Measurements from ENCODE around the gene E2F3.
A peak's percentile ranks its signal among the peaks of the same experiment; 100 is the strongest.

E2F3 gene

GRCh38 chr6:20401205-20402091 is at the start of gene E2F3:
TSS of gene E2F3 (plus strand) at chr6:20401879. CDS start at chr6:20402233, 354 bp downstream.
- DNase-seq (ENCODE audit: low read depth in 2 of 2) = peak; percentile 98 to 100

DNA sequence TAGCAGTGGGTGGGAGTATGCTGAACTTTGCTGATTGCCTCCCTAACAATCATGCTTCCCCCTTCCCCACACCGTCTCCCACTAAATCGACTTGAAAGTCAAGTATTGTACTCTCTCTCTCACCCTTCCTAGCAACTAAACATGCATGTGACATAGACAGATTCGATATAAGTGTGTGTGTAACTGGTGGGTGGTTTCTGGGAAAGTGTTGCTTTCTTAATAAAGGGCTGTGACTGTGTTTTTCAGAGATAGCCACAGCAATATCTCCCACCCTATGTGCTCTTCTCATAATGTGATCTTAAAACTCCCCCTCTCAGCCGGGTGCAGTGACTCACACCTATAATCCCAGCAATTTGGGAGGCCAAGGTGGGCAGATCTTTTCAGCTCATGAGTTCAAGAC is 49.3 kb upstream of the E2F3 start:
- DNase-seq (ENCODE audit: low read depth in 2 of 2) = no peak

DNA sequence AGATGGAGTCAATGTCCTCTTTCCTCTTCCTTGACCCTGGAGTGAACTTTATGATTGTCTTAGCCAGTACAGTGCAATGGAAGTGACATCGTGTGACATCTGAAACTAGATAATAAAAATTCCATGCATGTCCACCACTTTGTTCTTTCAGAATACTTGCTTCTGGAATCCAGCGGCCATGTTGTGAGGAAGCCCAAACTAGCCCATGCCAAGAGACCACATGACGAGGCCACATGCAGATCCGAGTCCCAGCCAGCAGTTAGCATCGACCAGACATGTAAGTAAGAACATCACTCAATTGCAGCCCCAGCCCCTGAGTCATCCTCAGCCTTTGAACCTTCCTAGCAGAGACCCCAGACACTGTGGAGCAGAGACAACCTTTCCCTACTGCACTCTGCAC is 48.5 kb upstream of the E2F3 start:
- DNase-seq (ENCODE audit: low read depth in 2 of 2) = no peak

DNA sequence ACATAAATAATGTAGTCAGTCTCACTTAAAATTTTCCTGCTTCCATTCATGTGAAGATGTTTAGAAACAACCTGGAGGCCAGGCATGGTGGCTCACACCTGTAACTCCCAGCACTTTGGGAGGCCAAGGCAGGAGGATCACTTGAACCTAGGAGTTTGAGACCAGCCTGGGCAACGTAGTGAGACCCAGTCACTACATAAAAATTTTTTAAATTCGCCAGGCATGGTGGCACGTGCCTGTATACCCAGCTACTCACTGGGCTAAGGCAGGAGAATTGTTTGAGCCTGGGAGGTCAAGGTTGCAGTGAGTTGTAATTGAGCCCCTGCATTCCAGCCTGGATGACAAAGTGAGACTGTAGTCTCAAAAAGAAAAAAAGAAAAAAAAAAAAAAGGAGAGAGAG is 47.3 kb upstream of the E2F3 start:
- no peak for DNase-seq (ENCODE audit: low read depth in 2 of 2)

DNA sequence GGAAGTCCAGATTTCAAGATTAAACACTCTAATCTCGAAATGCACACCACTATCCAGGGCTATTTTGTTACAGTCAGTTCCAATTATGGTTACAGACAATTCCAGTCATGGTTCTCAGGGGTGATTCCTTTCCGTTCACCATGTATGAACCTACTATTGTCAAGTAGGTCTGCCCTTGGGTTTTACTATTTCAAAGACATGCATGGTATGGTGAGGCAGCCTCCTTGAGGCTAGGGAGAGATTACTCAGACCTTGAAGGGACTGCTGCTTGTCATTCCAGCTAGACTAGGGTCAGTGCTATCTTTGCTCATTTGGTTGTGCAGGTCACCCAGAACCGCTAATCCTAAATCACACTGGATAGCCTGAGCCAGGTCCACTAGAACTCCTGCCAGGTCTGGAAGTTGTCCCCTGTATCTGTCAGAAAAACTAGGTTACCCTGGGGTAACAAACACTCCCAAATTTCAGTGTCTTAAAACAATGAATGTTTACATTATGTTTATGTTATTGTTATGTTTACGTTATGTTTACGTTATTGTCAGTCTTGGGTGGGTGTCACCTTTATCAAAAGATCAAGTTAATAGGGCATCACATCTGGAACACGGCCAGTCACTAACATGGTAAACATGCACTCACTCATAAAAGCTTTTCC is 41.1 kb upstream of the E2F3 start:
- DNase-seq (ENCODE audit: low read depth in 2 of 2) = no peak

DNA sequence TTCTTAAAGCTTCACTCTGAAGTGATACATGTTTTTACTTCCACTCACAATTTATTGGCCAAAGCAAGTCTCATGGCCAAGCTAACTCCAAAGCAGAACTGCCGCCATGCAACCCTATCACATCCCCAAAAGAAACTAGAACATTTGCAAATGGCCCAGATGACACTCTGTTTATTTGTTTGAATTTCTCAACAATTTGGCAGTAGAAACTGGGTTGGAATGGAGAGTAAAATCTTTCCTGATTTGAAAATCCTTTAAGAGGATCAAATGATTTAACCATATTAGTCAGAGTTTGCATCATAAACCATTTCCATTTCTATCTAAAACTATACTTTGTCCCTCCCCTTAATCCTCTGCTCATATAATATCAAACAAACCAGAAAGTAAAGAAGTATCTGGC is 39.1 kb upstream of the E2F3 start:
- DNase-seq (ENCODE audit: low read depth in 2 of 2) = no peak

DNA sequence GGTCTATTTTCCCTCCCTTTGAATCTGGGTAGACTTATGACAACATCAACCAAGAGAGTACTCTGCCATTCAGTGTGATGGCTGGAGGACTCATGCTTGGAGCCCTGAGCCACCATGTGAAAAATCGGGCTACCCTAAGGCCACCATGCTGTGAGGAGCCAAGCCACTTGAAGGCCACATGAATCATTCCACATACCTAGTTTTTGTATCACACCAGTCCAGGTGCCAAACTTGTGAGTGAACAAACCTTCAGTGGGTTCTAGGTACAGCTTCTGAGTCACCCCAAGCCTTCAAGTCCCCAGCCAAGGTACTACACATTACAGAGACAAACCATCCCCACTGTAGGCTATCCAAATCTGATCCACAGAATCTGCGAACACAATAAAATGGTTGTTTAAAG is 37.4 kb upstream of the E2F3 start:
- DNase-seq (ENCODE audit: low read depth in 2 of 2) = no peak

DNA sequence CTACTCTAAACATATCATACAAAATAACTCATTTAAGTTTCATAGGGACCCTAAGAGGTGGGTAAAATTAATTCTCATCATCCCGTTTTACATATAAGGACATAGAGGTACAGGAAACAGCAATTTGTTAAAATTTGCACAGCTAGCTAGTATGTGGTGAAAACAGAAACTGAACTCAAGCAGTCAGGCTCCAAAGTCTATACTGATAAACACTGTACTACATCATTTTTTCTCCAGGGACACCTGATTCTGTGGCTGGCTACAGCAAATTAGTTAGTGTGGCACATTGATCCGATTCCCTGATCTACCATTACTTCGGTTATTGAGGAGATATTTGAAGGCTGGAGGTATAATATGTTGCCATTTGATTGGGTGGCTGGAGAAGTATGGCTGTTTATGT is 36.2 kb upstream of the E2F3 start:
- DNase-seq (ENCODE audit: low read depth in 2 of 2) = no peak

- no peak for DNase-seq (ENCODE audit: low read depth in 2 of 2)
Observed at GRCh38 chr6:20366082-20366830, 35.4 kb upstream of the E2F3 start.

- no peak for DNase-seq (ENCODE audit: low read depth in 2 of 2)
Observed at GRCh38 chr6:20367743-20368485, 33.8 kb upstream of the E2F3 start.

- DNase-seq (ENCODE audit: low read depth in 2 of 2) = no peak
Observed at GRCh38 chr6:20370393-20370792, 31.3 kb upstream of the E2F3 start.

- DNase-seq (ENCODE audit: low read depth in 2 of 2) = no peak
Observed at GRCh38 chr6:20370801-20371200, 30.9 kb upstream of the E2F3 start.

GRCh38 chr6:20375436-20375835 is 26.2 kb upstream of the E2F3 start:
- DNase-seq (ENCODE audit: low read depth in 2 of 2) = no peak

DNA sequence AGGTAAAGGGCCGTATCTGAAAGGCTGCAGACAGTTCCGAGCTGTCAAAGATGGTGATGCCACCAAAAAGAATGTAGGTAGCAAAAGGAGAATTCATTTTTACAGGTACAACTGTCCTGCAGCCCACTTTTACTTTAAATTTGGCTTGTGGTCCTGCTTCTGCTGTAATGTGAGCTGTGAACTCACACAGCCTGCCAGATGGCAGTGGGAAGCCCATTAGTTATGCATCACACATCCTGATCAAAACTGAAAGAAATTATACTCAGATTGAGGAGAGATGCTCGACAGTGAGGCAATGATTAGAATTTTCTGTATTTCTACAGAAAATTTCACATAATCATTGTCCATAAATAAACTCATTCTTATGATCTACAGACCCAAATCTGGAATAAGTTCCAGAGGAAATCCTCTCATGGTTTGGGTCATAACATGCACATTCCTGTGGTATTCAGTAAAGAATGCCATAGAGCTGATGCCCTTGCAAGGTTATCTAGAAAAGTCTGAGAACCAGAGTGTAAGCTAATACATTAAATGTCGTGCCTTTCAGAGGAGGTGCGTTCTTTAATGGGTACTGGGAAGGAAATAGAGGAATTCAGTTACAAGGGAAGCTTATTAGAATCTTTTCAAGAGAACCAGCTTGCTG is 23.9 kb upstream of the E2F3 start:
- no peak for DNase-seq (ENCODE audit: low read depth in 2 of 2)

DNA sequence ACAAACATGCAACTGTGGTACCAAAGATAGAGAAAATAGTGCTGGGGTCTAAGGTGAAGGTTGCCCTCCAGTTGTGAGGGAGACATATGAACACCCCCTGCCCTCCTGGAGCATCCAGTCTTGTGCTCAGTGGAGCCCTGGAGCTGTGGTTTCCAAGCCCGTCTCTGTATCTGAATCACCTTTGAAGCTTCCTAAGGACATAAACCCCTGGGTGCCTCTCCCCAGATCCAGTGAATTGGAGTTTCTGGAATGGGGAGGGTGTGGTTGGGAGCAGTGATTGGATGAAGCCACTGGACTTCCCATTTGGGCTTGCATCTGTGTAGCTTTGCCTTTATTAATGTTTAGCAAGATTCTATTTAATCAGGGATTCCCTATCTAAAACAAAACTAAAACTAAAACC is 22.4 kb upstream of the E2F3 start:
- DNase-seq (ENCODE audit: low read depth in 2 of 2) = no peak

DNA sequence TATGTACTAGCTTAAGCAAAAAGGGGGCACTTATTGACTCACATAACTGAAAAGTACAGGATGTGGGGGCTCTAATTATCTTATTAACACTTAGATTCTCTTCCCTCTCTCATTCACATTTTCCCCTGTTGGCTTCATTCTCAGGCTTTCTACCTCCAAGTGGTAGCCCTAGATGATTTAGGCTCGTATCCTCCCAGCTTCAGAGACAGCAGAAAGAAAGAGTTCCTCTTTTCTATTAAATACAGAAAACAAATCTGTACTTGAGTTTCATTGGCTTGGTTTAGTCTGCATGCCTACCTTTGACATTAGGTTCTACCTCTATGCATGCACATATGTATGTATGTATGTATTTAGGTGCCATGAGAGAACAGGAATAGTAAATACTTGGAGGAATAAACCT is 15.5 kb upstream of the E2F3 start:
- no peak for DNase-seq (ENCODE audit: low read depth in 2 of 2)

DNA sequence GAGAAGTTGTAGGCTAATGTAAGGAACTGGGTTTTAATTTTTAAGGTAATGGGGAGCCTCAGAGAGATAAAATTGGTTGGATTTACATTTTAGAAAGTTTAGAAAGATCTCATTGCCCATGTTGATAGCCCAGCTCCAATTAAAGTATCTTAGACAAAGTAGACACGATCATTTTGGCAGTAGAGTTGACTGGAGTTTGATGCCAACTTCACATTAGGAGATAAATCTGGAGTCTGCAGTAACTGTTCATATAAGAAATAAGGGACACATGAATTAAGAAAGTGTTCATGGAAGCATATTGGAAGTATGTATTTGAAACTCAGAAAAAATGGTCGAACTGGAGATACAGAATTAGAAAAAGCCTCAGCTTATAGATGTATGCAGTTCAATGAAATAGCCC is 12.6 kb upstream of the E2F3 start:
- DNase-seq (ENCODE audit: low read depth in 2 of 2) = no peak

GRCh38 chr6:20393297-20393696 is 8.4 kb upstream of the E2F3 start:
- DNase-seq (ENCODE audit: low read depth in 2 of 2) = no peak

GRCh38 chr6:20399518-20399917 is 2.2 kb upstream of the E2F3 start:
- no peak for DNase-seq (ENCODE audit: low read depth in 2 of 2)

DNA sequence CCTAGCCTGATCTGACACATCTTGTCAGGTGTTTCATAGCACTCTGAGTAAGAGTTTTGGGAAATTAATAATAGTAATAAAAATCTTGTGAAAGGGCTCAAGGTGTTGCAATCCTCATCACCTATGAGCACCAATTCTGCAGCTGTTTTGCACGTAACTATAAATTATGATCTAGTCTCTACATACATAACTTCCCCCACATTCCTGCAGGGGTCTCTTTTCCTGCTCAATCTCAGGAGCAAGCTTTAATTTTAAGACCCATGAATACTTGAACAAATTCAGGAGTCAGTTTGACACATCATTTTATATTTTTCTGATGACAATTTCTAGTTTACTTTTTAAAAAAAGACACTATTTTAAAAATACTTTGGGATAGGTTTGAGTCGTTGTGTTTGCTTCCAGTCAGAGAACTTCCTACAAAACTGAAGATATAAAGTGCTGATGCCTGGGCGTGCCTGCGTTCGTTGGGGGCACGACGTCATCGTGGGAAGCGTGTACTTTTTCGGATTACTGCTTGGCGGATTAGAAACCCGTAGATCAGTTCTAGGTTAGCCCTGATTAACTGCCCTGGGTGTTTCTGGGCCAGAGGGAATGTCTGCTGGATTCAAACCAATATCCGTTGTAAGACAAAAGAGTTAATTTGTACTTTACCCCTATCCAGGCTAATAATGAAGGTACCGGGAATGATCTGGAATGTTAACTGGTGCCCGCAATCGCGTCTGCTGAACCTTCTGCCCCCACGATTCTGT is 1.0 kb upstream of the E2F3 start:
- DNase-seq (ENCODE audit: low read depth in 2 of 2) = peak in 1 of 2 donors; percentile 15

- peak in 1 of 2 donors; percentile 21 for DNase-seq (ENCODE audit: low read depth in 2 of 2)
Observed at GRCh38 chr6:20402092-20402341, 338 bp downstream of the E2F3 start.

All from stimulated activated CD4-positive, alpha-beta T cell treated with anti-CD3 and anti-CD28 coated beads, Interleukin-15, amount 100 ng/mL, for 48 hours (primary cell).